HUES48 (cell line): ENCODE data around the gene NCOA4.
"Not testable (repeated sequence)": the region's sequence is repeated elsewhere in the genome, so short reads cannot be mapped to it uniquely, and the experiment has no call there.

Experiments
- H3K27ac ChIP-seq: one replicate; pipeline ENCODE4 v1.7.0; 2013; ENCODE audit warnings: low read depth, low read length, inconsistent platforms
- H3K27me3 ChIP-seq: 2 replicates; pipeline ENCODE4 v1.6.1; 2013; ENCODE audit warnings: mild to moderate bottlenecking, low read length; ENCODE audit not compliant: control insufficient read depth, insufficient read depth
- H3K36me3 ChIP-seq: 2 replicates; pipeline ENCODE4 v1.6.1; 2013; ENCODE audit warnings: low read length; ENCODE audit not compliant: control insufficient read depth, insufficient read depth
- H3K4me1 ChIP-seq: 2 replicates; pipeline ENCODE4 v1.6.1; 2013; ENCODE audit warnings: mild to moderate bottlenecking, low read length; ENCODE audit not compliant: control insufficient read depth, insufficient read depth
- H3K4me3 ChIP-seq: 2 replicates; pipeline ENCODE4 v1.5.1; 2013; ENCODE audit warnings: mild to moderate bottlenecking, low read depth, low read length
- H3K9ac ChIP-seq: 2 replicates; pipeline ENCODE4 v1.6.1; 2013; ENCODE audit warnings: mild to moderate bottlenecking, low read depth, low read length, moderate library complexity
- H3K9me3 ChIP-seq: 2 replicates; pipeline ENCODE4 v1.6.1; 2013; ENCODE audit warnings: low read length; ENCODE audit not compliant: control insufficient read depth, insufficient read depth

The NCOA4 gene

GRCh38 chr10:46050941-46051623, 20.7 kb upstream of the NCOA4 start:
- Histone ChIP-seq H3K9me3 (no peaks in the 10 kb centered on the region), H3K9ac (no peak overlapping the region), H3K4me1 (peaks cover 30% of the 10 kb centered on the region), H3K27ac (no peak overlapping the region), H3K27me3 (no peaks in the 10 kb centered on the region), H3K4me3 (no peak overlapping the region), H3K36me3 (no peaks in the 10 kb centered on the region)

- H3K9me3 ChIP-seq, H3K4me3 ChIP-seq, H3K27ac ChIP-seq, H3K36me3 ChIP-seq, H3K9ac ChIP-seq, H3K27me3 ChIP-seq: not testable (repeated sequence)
- H3K4me1 ChIP-seq, result peaks cover 24% of the 10 kb centered on the region
Measured at GRCh38 chr10:46049497-46049831, 19.0 kb upstream of the NCOA4 start.

- Histone ChIP-seq H3K27me3 (no peaks in the 10 kb centered on the region), H3K4me3 (no peak overlapping the region), H3K36me3 (no peaks in the 10 kb centered on the region), H3K27ac (no peak overlapping the region), H3K9me3 (no peaks in the 10 kb centered on the region), H3K9ac (no peak overlapping the region), H3K4me1 (peaks cover 11% of the 10 kb centered on the region; the same call in 1 of the 2 replicates)
Measured at GRCh38 chr10:46048152-46048551, 17.7 kb upstream of the NCOA4 start.

GRCh38 chr10:46046261-46046660, 15.8 kb upstream of the NCOA4 start, which contains the start of gene MSMB:
MSMB (minus strand) TSS chr10:46046269; CDS start chr10:46046237, 32 bp downstream.
- no peaks in the 10 kb centered on the region for H3K9me3 ChIP-seq
- H3K9ac ChIP-seq, result no peak within 1 kb of the TSS
- no peaks in the 10 kb centered on the region for H3K4me1 ChIP-seq
- H3K27me3 ChIP-seq, result no peaks in the 10 kb centered on the region
- no peak within 1 kb of the TSS for H3K4me3 ChIP-seq
- no peak within 1 kb of the TSS for H3K27ac ChIP-seq
- H3K36me3 ChIP-seq, result no peaks in the 10 kb centered on the region

- Histone ChIP-seq H3K4me1 (no peaks in the 10 kb centered on the region), H3K27ac (no peak overlapping the region), H3K4me3 (no peak overlapping the region), H3K27me3 (no peaks in the 10 kb centered on the region), H3K36me3 (no peaks in the 10 kb centered on the region), H3K9ac (no peak overlapping the region), H3K9me3 (no peaks in the 10 kb centered on the region)
Measured at GRCh38 chr10:46042527-46042926, 12.1 kb upstream of the NCOA4 start.

GRCh38 chr10:46040004-46040403, 9.6 kb upstream of the NCOA4 start:
- Histone ChIP-seq H3K36me3 (no peaks in the 10 kb centered on the region), H3K27ac (no peak overlapping the region), H3K9ac (no peak overlapping the region), H3K4me3 (no peak overlapping the region), H3K27me3 (no peaks in the 10 kb centered on the region), H3K9me3 (no peaks in the 10 kb centered on the region), H3K4me1 (no peaks in the 10 kb centered on the region)

GRCh38 chr10:46037107-46037825, 6.8 kb upstream of the NCOA4 start:
- no peaks in the 10 kb centered on the region for H3K9me3 ChIP-seq
- H3K27ac ChIP-seq, result no peak overlapping the region
- no peaks in the 10 kb centered on the region for H3K27me3 ChIP-seq
- H3K36me3 ChIP-seq, result no peaks in the 10 kb centered on the region
- H3K9ac ChIP-seq, result no peak overlapping the region
- H3K4me1 ChIP-seq, result no peaks in the 10 kb centered on the region
- H3K4me3 ChIP-seq, result no peak overlapping the region

GRCh38 chr10:46035923-46036849, 5.8 kb upstream of the NCOA4 start:
- no peak overlapping the region for H3K9ac ChIP-seq
- no peaks in the 10 kb centered on the region for H3K4me1 ChIP-seq
- H3K9me3 ChIP-seq, result no peaks in the 10 kb centered on the region
- no peaks in the 10 kb centered on the region for H3K27me3 ChIP-seq
- no peak overlapping the region for H3K4me3 ChIP-seq
- H3K36me3 ChIP-seq, result no peaks in the 10 kb centered on the region
- H3K27ac ChIP-seq, result no peak overlapping the region

GRCh38 chr10:46033602-46034011, 3.2 kb upstream of the NCOA4 start:
- Histone ChIP-seq H3K27me3 (no peaks in the 10 kb centered on the region), H3K9me3 (no peaks in the 10 kb centered on the region), H3K4me1 (peaks cover 15% of the 10 kb centered on the region), H3K36me3 (no peaks in the 10 kb centered on the region), H3K9ac (no peak overlapping the region), H3K27ac (no peak overlapping the region), H3K4me3 (no peak overlapping the region)

GRCh38 chr10:46031648-46032532, 1.5 kb upstream of the NCOA4 start:
- no peaks in the 10 kb centered on the region for H3K27me3 ChIP-seq
- H3K9me3 ChIP-seq, result no peaks in the 10 kb centered on the region
- peaks cover 15% of the 10 kb centered on the region for H3K4me1 ChIP-seq
- H3K9ac ChIP-seq, result no peak overlapping the region
- H3K27ac ChIP-seq, result no peak overlapping the region
- H3K4me3 ChIP-seq, result no peak overlapping the region
- H3K36me3 ChIP-seq, result no peaks in the 10 kb centered on the region
